Keratinocyte (primary cell): ENCODE data around the gene DIS3L2. TPM values are rescaled to one million over a fixed set of nuclear protein-coding genes. Genes with fewer than 3 reads are reported as not detected.

Experiments
- DNase-seq: peaks from one replicate; pipeline ENCODE4 v3.0.0-alpha.2; 2011; ENCODE audit warnings: low read depth, missing footprints, low spot score
- FAIRE-seq: peaks from 2 replicates; lab custom pipeline; 2011; peaks lifted over from hg19 to GRCh38; lab: Jason Lieb, UNC
- H2AFZ ChIP-seq: 2 replicates; pipeline ENCODE4 v1.6.0; 2012; ENCODE audit warnings: low read length, control low read depth, inconsistent platforms; ENCODE audit not compliant: control insufficient read depth
- H3K27ac ChIP-seq: 2 replicates; pipeline ENCODE4 v1.5.1; 2011; ENCODE audit warnings: low read length; ENCODE audit not compliant: control insufficient read depth, insufficient read depth
- H3K27me3 ChIP-seq: 3 replicates; pipeline ENCODE4 v1.6.0; 2011; ENCODE audit warnings: low read length; ENCODE audit not compliant: control insufficient read depth, insufficient read depth; ENCODE audit errors: extremely low read depth
- H3K36me3 ChIP-seq, 2 experiments: 2 replicates in 1 of 2; 3 replicates in 1 of 2; pipeline ENCODE4 v1.5.1; 2011; ENCODE audit warnings: low read length in 2 of 2, mild to moderate bottlenecking in 1 of 2; ENCODE audit not compliant: control insufficient read depth in 2 of 2, insufficient read depth in 2 of 2; ENCODE audit errors: extremely low read depth in 1 of 2
- H3K4me1 ChIP-seq: 3 replicates; pipeline ENCODE4 v1.5.1; 2011; ENCODE audit warnings: low read length; ENCODE audit not compliant: control insufficient read depth, insufficient read depth; ENCODE audit errors: extremely low read depth
- H3K4me2 ChIP-seq: 3 replicates; pipeline ENCODE4 v1.6.0; 2011; ENCODE audit warnings: low read depth, low read length; ENCODE audit not compliant: control insufficient read depth, insufficient read depth; ENCODE audit errors: extremely low read depth
- H3K4me3 ChIP-seq, 3 experiments: fragments of 200-600 bp in 1 of 3; sonication (generic) in 1 of 3; 2 replicates in 2 of 3; 3 replicates in 1 of 3; pipeline ENCODE4 v1.5.1; 2011 to 2016; ENCODE audit warnings: low read length in 3 of 3, mild to moderate bottlenecking in 3 of 3, control low read depth in 2 of 3, inconsistent platforms in 1 of 3, low read depth in 1 of 3, mixed read lengths in 1 of 3, mixed run types in 1 of 3, moderate library complexity in 1 of 3; ENCODE audit not compliant: control insufficient read depth in 2 of 3, insufficient read depth in 2 of 3; ENCODE audit errors: extremely low read depth in 1 of 3
- H3K79me2 ChIP-seq: 2 replicates; pipeline ENCODE4 v1.6.0; 2012; ENCODE audit warnings: low read length; ENCODE audit not compliant: control insufficient read depth, insufficient read depth
- H3K9ac ChIP-seq: 3 replicates; pipeline ENCODE4 v1.6.0; 2011; ENCODE audit warnings: low read length; ENCODE audit not compliant: control insufficient read depth, insufficient read depth; ENCODE audit errors: extremely low read depth
- H3K9me1 ChIP-seq: 3 replicates; pipeline ENCODE4 v1.6.0; 2011; ENCODE audit warnings: low read length; ENCODE audit not compliant: control insufficient read depth, insufficient read depth; ENCODE audit errors: extremely low read depth
- H3K9me3 ChIP-seq: 2 replicates; pipeline ENCODE4 v1.5.1; 2012; ENCODE audit warnings: low read depth, low read length; ENCODE audit not compliant: control insufficient read depth
- H4K20me1 ChIP-seq: 3 replicates; pipeline ENCODE4 v1.6.0; 2011; ENCODE audit warnings: low read length; ENCODE audit not compliant: control insufficient read depth, insufficient read depth; ENCODE audit errors: extremely low read depth
- EZH2 ChIP-seq: IDR thresholded peaks from one replicate; pipeline ENCODE4 v1.6.1; 2012; ENCODE audit warnings: inconsistent platforms, mild to moderate bottlenecking, low read length, moderate library complexity
- dilution Hi-C: fragments of 300-500 bp; cut with MboI; formaldehyde crosslinking; loops from one replicate; pipeline ENCODE4 v1.7.0; 2020; ENCODE audit warnings: low sequenced_read_pairs; ENCODE audit not compliant: extremely low pct_ligation_motif_present
- polyA plus RNA-seq, 5 experiments: library from polyadenylated mRNA; depleted of rRNA in 3 of 5; stranded (reverse) in 3 of 5; stranded (forward) in 1 of 5; unstranded in 1 of 5; fragments of >200 nt; gene quantifications; 1 replicate in 1 of 5; 2 replicates in 3 of 5; 3 replicates in 1 of 5; pipeline versions ENCODE4 v1.2.1 to v1.2.3, GENCODE V29; 2011 to 2012; ENCODE audit warnings: missing spikeins in 2 of 5, low read depth in 1 of 5, low replicate concordance in 1 of 5
- TF ChIP-seq, protein P1 (sequence below), 3 experiments: IDR thresholded peaks in 1 of 3; conservative IDR thresholded peaks in 1 of 3; optimal IDR thresholded peaks in 1 of 3; 2 replicates in 2 of 3; 3 replicates in 1 of 3; pipeline versions ENCODE3 to v1.5.1; 2011; ENCODE audit warnings: low read length in 3 of 3, mild to moderate bottlenecking in 3 of 3, moderate library complexity in 2 of 3, control low read depth in 1 of 3, inconsistent platforms in 1 of 3; ENCODE audit not compliant: insufficient read depth in 2 of 3; ENCODE audit errors: extremely low read depth in 1 of 3

Gene DIS3L2
- polyA plus RNA-seq, 1 donor (not counting 4 experiments of a cell fraction or from before 2014, with no cell fraction given): 8.6 TPM

DNA sequence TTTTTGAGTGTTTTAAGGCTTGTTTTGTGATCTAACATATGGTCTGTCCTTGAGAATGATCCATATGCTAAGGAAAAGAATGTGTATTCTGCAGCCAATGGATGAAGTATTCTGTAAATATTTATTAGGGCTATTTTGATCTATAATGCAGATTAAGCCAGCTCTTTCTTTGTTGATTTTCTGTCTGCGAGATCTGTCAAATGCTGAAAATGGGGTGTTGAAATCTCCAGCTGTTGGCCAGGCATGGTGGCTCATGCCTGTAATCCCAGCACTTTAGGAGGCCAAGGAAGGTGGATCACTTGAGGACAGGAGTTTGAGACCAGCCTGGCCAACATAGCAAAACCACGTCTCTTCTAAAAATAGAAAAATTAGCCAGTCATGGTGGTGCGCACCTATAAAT is 132.7 kb downstream of the DIS3L2 start:
- H3K9me1 ChIP-seq: no peaks in the 10 kb centered on the region
- H3K36me3 ChIP-seq: no peaks in the 10 kb centered on the region
- FAIRE-seq (no peak), DNase-seq (no peak)
- H3K4me1 ChIP-seq: no peaks in the 10 kb centered on the region
- H3K79me2 ChIP-seq: no peaks in the 10 kb centered on the region
- H3K27ac ChIP-seq: no peak overlapping the region
- no peak overlapping the region for H3K4me3 ChIP-seq
- H3K27me3 ChIP-seq: no peaks in the 10 kb centered on the region
- TF ChIP-seq, protein P1, sequence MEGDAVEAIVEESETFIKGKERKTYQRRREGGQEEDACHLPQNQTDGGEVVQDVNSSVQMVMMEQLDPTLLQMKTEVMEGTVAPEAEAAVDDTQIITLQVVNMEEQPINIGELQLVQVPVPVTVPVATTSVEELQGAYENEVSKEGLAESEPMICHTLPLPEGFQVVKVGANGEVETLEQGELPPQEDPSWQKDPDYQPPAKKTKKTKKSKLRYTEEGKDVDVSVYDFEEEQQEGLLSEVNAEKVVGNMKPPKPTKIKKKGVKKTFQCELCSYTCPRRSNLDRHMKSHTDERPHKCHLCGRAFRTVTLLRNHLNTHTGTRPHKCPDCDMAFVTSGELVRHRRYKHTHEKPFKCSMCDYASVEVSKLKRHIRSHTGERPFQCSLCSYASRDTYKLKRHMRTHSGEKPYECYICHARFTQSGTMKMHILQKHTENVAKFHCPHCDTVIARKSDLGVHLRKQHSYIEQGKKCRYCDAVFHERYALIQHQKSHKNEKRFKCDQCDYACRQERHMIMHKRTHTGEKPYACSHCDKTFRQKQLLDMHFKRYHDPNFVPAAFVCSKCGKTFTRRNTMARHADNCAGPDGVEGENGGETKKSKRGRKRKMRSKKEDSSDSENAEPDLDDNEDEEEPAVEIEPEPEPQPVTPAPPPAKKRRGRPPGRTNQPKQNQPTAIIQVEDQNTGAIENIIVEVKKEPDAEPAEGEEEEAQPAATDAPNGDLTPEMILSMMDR (optimal IDR thresholded peaks at IDR 0.05 in 1 of 3, IDR thresholded peaks at IDR 0.05 in 1 of 3, conservative IDR thresholded peaks at IDR 0.05 in 1 of 3; ENCODE audit: extremely low read depth in 1 of 3, insufficient read depth in 2 of 3, low read length in 3 of 3): no peak
- no peak for TF ChIP-seq EZH2
- no peak overlapping the region for H3K4me2 ChIP-seq
- no peak overlapping the region for H3K9ac ChIP-seq
- no peaks in the 10 kb centered on the region for H4K20me1 ChIP-seq
- dilution Hi-C loops: no loop called here
- no peak overlapping the region for H2AFZ ChIP-seq
- H3K9me3 ChIP-seq: no peaks in the 10 kb centered on the region

DNA sequence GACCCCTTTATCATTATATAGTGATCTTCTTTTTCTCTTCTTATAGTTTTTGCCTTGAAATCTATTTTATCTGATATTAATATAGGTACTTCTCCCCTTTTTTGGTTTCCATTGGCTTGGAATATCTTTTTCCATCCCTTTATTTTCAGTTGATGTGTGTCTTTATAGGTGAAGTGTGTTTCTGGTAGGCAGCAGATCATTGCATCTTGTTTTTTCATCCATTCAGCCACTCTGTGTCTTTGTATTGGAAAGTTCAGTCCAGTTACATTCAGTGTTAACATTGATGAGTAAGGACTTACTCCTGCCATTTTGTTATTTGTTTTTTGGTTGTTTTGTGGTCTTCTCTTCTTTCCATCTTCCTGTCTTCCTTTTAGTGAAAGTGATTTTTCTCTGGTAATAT is 133.4 kb downstream of the DIS3L2 start:
- no peak for FAIRE-seq
- no peak for TF ChIP-seq EZH2
- TF ChIP-seq, protein P1 (optimal IDR thresholded peaks at IDR 0.05 in 1 of 3, IDR thresholded peaks at IDR 0.05 in 1 of 3, conservative IDR thresholded peaks at IDR 0.05 in 1 of 3; ENCODE audit: extremely low read depth in 1 of 3, insufficient read depth in 2 of 3, low read length in 3 of 3): no peak

More for the DNA sequence above, 133.4 kb downstream of the DIS3L2 start:
- Histone ChIP-seq H3K9ac (no peak overlapping the region), H2AFZ (no peak overlapping the region), H4K20me1 (no peaks in the 10 kb centered on the region), H3K9me1 (no peaks in the 10 kb centered on the region), H3K27ac (no peak overlapping the region), H3K36me3 (no peaks in the 10 kb centered on the region), H3K79me2 (no peaks in the 10 kb centered on the region), H3K9me3 (no peaks in the 10 kb centered on the region), H3K4me1 (no peaks in the 10 kb centered on the region), H3K4me3 (no peak overlapping the region), H3K27me3 (no peaks in the 10 kb centered on the region), H3K4me2 (no peak overlapping the region)
- dilution Hi-C loops: no loop called here
- DNase-seq: no peak
